Activated naive CD4-positive, alpha-beta T cell treated with anti-CD3 and anti-CD28 coated beads, Interleukin-2, amount 50 U/mL, for 72 hours (primary cell): ENCODE results near the gene CDK18. TPM values are rescaled to one million over a fixed set of nuclear protein-coding genes. Genes with fewer than 3 reads are reported as not detected.

ENCODE experiments used
- ATAC-seq, 2 donors: fragments of 150-1000 bp; cut with Tn5 transposase; 2 replicates each; pipeline ENCODE4 v1.10.0; 2021; ENCODE audit warnings: mild to moderate bottlenecking in 2 of 2, moderate library complexity in 2 of 2
- DNase-seq, 2 donors: peaks; one replicate each; pipeline ENCODE4 v3.0.0; 2021 to 2022; ENCODE audit warnings: low spot score in 2 of 2
- H3K27ac Mint-ChIP-seq, 2 donors: one replicate each; pipeline ENCODE4 v1.8.0; 2022; ENCODE audit warnings: mild to moderate bottlenecking in 2 of 2, mixed read lengths in 2 of 2
- H3K36me3 Mint-ChIP-seq, 2 donors: one replicate each; pipeline ENCODE4 v1.8.0; 2022; ENCODE audit warnings: mixed read lengths in 2 of 2
- H3K9me3 Mint-ChIP-seq, 2 donors: one replicate each; pipeline ENCODE4 v1.8.0; 2022; ENCODE audit warnings: mixed read lengths in 2 of 2
- total RNA-seq, 2 donors: library from RNA; stranded (reverse); gene quantifications; one replicate each; pipeline ENCODE4 v1.2.3, GENCODE V29; 2022

CDK18 gene
- total RNA-seq, 2 donors from 2014 or later: 5.9 to 7.9 TPM

DNA sequence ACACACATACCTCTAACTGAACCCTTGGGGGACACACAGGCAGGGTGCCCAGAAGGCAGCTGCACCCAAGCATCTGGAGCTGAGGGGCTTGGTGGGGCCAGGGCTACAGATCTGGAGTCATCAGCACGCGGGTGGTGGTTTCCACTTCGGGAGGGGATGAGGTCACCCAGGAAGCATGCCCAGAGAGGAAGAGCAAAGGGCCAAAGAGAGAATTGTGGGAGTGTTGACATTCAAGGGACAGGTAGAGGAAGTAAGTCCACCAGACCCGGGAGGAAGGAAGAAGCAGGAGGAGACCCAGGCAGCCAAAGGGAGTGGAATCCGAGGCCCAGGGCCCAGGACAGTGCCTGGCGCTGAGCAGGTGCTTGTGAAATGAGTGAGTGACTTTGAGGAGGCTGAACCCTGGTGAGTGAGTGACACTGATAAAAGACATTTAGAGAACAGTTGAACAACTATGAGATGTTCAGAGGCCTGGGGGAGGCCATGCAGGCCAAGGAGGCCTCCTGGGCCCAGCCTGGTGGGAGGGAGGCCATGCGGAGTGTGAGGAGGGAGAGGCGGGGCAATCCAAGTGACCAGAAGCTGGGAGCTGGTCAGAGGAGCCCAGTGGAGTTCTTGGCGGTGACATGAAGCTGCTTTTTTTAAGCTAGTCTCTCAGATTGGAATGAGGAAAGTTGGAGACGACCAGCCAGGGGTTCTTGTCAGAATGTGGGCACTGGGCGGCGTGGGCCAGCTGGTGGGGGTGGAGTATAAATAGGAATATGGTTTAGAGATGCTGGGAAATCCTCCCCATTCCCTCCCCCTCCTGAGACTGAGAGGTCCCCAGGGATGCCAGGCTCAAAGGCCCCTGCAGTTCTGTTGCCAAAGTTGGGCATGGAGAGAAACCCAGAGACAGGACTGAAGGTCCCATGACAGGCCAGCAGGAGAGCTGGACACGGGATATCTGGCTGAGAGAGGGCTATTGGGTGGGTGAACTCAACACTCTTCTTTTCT lies 7.9 kb downstream of the CDK18 start:
- Mint-ChIP-seq H3K9me3 (no peaks in the 10 kb centered on the region), H3K36me3 (no peaks in the 10 kb centered on the region), H3K27ac (peak overlapping the region in 1 of 2 donors; percentile 15)
- ATAC-seq (no peak), DNase-seq (no peak)

DNA sequence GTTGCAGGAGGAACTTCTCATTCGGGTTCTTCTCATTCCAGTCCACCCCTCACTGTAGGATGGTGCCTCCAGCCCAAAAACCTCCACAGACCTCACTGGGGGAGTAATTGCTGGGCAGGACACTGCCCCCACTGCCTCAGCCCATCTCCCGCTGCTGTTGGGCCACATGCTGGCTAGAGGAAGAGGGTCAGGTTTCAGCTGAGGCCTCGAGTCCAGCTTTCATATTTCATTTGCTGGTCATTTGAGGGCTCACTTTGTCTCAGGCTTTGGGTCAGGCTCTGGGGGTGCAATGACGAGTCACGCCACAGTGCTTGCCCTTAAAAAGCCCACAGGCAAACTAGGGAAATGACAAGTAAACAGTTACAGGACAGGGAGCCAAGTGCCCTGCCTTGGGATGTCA lies 9.3 kb downstream of the CDK18 start:
- no peaks in the 10 kb centered on the region for H3K9me3 Mint-ChIP-seq
- ATAC-seq (no peak), DNase-seq (no peak)
- peak overlapping the region in 1 of 2 donors; percentile 47 for H3K27ac Mint-ChIP-seq
- no peaks in the 10 kb centered on the region for H3K36me3 Mint-ChIP-seq

DNA sequence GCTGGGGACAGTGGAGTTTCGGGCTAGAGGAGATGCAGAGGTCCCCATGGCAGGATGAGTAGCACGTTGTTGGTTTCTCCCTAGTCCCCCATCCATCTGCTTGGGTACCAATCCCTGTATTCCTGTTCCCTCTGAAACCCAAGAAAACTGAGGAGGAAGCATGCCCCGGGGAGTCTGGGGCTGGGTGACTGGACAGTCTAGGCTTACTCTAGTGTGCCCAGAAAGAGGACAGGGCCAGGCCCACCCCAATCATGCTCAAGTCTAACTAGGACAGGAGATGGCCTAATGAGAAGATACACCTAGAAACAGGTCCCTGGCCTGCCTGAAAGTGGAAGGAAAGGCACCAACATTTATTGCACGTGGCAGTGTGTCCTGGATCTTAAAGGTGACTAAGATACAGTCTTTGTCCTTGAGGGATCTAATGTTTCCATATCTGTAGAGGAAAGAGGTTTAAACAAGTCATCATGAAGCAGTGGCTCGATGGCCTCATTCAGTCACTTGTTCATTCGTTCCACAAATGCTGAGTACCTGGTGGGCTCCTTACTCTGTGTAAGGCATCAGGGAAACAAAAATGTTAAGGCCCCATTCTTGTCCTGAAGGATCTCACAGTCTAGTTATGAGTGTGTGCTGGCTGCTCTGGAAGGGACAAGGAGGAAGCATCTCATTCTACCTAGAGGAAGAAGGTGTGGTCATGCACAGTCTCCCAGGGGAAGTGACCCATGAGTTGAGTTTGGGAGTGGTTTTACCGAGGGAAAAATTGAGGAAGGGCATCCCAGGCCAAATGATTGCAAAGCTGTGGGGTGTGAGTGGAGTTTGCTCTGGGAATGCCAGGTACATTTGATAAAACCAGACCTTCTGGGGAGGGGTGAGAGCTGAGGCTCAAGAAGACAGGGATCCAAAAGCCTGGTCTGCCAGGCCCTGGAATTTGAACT lies 10.0 kb downstream of the CDK18 start:
- DNase-seq: no peak
- H3K27ac Mint-ChIP-seq: peak overlapping the region in 1 of 2 donors; percentile 47
- ATAC-seq: peak; percentile 44 to 54
- no peaks in the 10 kb centered on the region for H3K9me3 Mint-ChIP-seq
- no peaks in the 10 kb centered on the region for H3K36me3 Mint-ChIP-seq

DNA sequence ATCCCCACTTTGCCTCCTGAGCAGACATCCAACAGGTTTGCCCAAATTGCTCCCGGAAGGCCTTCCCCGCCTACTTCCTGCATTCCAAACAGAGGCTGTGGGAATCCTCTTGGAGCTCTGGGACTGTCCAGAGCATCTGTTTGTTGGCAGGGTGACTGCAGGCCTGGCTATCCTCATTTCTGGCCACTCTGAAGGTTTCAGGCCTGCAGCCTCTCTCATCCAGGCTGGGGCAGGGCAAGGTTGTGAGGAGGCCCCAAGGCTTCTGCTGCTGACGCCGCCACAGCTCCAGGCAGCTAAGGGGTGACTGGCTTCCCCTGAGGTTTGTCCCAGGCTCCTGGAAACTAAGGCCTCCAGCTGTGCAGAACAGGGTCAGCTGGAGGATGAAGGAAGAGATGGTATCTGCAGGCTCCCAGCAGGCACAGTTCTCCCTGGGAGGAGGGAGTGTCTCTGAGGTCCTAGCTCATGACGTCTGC lies 11.3 kb downstream of the CDK18 start:
- Mint-ChIP-seq H3K27ac (no peak overlapping the region), H3K36me3 (no peaks in the 10 kb centered on the region), H3K9me3 (no peaks in the 10 kb centered on the region)
- ATAC-seq: no peak
- no peak for DNase-seq

DNA sequence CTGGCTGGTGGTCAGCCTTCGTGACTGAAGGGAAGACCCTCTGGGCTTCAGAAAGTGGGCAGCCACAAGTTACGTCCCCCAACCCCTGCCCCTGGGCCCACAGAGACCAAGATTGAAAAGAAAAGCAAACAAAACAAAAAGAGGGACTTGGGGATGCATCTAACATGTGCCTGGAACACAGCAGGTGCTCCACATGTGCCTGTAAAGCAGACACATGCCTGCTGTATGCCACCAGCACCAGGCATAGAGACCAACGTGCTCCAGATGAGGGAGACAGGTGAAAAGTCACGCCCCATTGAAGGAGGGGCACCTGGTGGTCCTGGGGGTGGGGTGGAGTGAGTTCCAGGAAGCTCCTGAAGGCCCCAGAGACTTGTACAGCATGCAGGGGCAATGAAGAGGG lies 11.9 kb downstream of the CDK18 start:
- H3K36me3 Mint-ChIP-seq: no peaks in the 10 kb centered on the region
- ATAC-seq: no peak
- no peaks in the 10 kb centered on the region for H3K9me3 Mint-ChIP-seq
- no peak for DNase-seq
- no peak overlapping the region for H3K27ac Mint-ChIP-seq

DNA sequence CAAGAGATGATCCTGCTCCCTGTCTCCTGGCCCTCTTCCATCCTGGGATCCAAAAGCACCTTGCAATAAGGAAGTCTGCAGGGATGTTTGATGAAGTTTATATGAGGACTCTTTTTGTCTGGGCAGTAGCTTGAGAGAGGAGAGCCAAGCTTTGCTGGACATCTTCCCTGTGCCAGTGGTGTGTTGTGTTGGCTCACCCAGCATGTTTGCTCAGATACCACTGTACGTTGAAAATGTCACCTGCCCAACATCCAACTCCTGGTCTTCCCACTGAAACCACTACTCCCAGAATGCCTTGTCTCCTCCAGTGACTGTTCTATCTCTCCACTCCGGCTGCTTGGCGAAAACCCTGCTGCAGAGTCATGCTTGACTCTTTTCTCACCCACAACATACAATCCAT lies 12.8 kb downstream of the CDK18 start:
- DNase-seq: no peak
- no peak overlapping the region for H3K27ac Mint-ChIP-seq

DNA sequence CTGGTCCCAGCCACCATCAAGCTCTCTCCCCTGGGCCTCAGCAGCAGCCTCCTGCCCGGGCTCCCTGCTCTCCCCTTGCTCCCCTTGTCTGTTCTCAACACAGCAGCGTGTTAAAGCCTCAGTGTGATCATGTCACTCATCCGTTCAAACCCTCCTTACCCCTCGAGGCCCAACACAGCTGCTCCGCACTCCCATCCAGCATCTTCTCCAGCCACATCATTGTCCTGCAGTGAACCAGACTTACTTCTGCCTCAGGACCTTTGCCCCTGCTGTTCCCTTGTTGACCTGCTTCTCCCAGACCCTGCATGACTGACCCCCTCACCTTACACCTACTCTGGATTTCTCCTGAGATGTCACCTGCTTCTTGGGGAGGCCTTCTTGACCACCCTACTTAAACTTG lies 13.3 kb downstream of the CDK18 start:
- DNase-seq: no peak
- no peak for ATAC-seq
- H3K36me3 Mint-ChIP-seq: no peaks in the 10 kb centered on the region
- H3K27ac Mint-ChIP-seq: peak overlapping the region in 1 of 2 donors; percentile 21
- H3K9me3 Mint-ChIP-seq: no peaks in the 10 kb centered on the region

More for the DNA sequence above, 12.8 kb downstream of the CDK18 start:
- no peaks in the 10 kb centered on the region for H3K9me3 Mint-ChIP-seq
- no peak for ATAC-seq
- H3K36me3 Mint-ChIP-seq: no peaks in the 10 kb centered on the region

DNA sequence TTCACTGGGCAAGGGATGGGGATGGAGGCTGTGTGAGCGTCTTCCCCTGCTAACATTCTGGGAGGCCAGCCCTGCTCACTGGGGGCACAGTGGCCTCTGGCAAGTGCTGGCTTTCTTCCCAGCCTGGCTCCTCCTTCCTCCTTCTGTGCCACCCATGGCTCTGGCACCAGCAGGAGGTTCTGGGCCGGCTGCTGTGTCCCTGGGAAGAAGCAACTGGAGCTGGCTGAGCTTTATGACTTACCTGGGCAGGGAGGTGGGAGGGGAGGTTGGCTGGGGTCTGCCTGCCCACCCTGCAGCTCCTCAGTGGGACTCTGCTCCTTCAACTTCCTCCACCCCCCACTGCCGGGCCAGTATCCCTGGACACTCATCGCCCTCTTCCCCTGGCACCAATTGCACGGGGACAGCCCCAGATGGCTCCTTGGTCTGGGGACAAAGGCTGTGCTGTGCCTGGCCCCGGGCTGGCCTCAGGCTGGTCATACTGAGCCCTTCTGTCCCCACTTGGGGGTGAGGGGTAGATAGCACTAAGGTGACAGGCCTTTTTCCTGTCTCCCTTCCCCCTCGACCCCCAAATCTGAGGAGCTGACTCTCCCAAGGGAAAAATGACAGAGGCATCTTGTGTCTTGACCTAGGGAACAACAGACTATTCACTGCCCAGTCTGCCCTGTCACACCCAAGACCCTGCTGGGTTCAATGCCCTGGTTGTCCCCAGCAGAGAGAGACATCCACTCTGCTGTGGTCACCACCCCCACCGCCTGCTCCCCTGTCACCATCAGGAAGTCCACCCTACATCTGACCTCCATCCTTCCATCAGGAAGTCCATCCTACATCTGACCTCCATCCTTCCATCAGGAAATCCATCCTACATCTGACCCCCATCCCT lies 14.4 kb downstream of the CDK18 start:
- Mint-ChIP-seq H3K27ac (no peak overlapping the region), H3K36me3 (no peaks in the 10 kb centered on the region), H3K9me3 (no peaks in the 10 kb centered on the region)
- ATAC-seq (no peak), DNase-seq (no peak)

DNA sequence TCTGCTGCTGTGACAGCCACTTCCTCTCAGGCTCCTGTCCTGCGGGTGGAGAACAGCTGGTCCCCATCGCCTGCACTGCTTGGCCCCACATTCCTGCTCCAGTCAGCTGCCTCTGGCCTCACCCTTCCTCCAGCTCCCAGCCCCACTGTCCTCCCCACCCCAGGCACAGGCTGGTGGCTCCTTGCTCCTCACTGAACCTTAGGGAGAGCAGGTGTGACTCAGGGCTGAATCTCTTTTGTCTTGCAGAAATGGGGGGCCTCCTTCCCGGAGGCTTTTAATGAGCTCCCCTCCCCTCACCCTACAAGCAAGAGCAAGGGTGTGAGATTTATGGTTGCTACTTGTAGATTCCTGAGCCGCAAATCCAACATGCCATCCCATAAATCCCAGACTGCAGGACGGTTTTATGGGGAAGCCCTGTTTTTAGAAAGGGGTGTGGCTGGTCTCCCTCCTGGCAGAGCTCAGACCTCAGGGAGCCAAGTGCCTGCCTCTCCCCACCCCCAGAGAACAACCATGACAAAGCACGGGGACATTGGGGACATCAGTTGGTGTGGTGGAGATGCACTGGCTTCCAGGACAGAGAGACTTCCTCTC lies 15.2 kb downstream of the CDK18 start:
- H3K36me3 Mint-ChIP-seq: no peaks in the 10 kb centered on the region
- DNase-seq: no peak
- ATAC-seq: no peak
- no peak overlapping the region for H3K27ac Mint-ChIP-seq
- H3K9me3 Mint-ChIP-seq: no peaks in the 10 kb centered on the region

DNA sequence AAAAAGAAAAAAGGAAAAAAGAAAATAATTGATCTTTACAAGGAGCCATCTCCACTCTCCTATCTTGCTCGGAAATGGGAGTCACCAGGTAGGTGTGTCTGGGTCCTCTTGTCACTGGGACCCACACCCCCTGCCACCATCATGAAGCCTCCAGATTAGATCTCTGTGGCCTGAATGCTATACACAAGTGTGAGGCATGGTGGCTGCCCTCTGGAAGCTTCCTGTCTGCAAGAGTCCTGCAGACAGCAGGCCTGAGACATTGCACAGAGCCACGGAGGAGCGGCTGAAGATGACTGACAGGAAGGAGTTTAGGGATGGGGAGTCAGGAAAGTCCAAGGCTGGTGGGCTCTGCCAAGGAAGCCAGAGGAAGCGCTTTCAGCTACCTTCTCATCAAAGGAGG lies 16.2 kb downstream of the CDK18 start:
- Mint-ChIP-seq H3K9me3 (no peaks in the 10 kb centered on the region), H3K36me3 (no peaks in the 10 kb centered on the region), H3K27ac (no peak overlapping the region)
- no peak for DNase-seq
- no peak for ATAC-seq

DNA sequence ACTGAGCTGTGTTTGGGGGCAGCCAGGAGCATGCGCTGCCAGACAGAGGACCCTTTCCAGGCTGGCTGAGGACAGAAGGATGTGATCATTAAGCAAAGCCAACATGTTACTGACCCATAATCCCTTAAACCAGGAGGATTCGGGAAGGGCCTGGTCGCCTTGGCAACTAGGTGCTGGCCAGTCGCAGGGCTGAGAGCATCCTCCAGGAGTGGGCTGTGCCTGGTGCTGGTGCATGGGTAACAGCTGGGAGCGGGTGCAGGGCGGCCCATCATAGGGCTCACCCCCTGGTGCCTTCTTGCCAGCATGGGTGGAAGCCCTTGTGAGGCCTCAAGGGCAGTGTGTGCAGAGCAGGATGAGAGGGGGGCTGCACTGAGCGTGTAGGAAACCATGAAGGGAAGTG lies 17.2 kb downstream of the CDK18 start:
- Mint-ChIP-seq H3K36me3 (no peaks in the 10 kb centered on the region), H3K9me3 (no peaks in the 10 kb centered on the region), H3K27ac (no peak overlapping the region)
- DNase-seq: no peak
- ATAC-seq: no peak

DNA sequence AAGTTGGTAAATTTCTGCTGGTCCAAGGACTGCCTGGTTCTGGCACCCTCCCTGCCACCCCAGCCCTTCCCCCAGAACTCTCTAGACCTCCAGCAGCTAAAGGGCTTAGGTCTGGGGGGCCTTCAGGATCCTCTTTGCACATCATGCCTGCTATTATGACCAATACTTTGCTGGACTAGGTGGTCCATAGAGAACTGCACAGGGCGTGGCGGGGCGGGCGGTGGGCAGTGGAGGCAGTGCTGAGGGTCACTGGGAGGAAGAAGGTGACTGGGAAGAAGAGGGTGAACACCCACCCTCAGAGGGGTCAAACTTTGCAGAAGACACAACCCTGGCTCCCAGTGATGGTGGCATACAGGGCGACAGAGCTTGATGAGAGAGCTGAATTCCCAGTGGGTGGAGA lies 18.2 kb downstream of the CDK18 start:
- H3K9me3 Mint-ChIP-seq: no peaks in the 10 kb centered on the region
- ATAC-seq (no peak), DNase-seq (no peak)
- no peaks in the 10 kb centered on the region for H3K36me3 Mint-ChIP-seq
- H3K27ac Mint-ChIP-seq: no peak overlapping the region

DNA sequence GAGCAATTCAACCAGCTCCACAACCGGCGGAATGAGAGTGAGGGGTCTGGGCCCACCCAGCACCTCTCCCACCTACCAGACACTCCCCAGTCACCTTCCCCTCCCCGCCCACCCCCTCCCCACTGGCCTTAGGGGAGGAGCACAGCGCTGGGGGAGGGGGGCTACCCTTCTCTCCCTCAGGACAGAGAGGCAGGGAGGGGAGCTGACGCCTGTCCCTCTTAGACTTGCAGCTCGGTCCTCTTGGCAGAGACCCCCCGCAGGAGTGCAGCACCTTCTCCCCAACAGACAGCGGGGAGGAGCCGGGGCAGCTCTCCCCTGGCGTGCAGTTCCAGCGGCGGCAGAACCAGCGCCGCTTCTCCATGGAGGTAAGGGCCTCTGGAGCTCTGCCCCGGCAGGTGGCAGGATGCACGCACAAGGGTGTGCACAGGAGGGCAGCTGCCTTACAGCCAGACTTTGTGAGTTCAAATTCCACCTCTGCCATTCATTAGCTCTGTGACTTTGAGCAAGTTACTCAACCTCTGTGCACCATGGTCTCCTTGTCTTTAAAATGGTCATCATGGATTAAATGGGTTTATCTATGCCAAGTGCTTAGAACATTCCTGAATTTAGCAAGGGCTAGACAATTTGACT lies 18.9 kb downstream of the CDK18 start:
- ATAC-seq (no peak), DNase-seq (no peak)
- H3K27ac Mint-ChIP-seq: no peak overlapping the region
- no peaks in the 10 kb centered on the region for H3K36me3 Mint-ChIP-seq
- no peaks in the 10 kb centered on the region for H3K9me3 Mint-ChIP-seq

DNA sequence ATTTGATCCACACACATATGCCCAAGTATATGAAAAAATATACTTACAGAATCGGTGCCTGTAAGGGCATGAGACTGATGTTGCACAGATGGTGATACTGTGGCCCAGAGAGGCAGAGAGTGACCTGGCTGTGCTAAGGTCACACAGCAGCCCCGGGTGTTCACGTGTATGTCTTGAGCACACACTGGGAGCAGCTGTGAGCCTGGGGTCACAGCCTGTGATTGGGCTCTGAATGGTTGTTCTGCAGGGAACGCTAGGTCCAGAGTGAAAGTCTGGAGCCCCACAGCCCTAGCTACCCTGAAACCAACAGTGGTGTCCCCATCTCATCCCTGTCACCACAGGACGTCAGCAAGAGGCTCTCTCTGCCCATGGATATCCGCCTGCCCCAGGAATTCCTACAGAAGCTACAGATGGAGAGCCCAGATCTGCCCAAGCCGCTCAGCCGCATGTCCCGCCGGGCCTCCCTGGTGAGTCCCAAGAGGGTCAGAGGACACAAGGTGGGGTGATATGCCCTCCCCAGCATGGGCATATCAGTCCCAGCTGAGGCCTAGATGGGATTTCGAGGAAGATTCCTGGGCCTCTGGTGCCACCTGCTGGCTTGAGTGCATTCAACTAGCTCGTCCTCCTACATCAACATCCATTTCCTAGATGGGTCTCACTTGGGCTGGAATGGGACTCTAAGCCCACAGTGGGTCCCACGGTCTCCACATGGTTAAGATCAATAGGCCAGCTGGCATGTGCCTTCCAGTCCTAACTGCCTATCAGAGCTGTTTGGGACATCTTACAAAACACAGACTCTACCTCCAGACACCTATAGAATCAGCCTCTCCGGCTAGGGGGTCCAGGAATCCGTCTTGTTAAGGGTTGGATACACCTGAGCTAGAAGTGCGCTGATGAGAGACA lies 19.7 kb downstream of the CDK18 start:
- DNase-seq (peak in 1 of 2 donors; percentile 73), ATAC-seq (peak; percentile 57 to 61)
- H3K27ac Mint-ChIP-seq: peak overlapping the region in 1 of 2 donors; percentile 28
- no peaks in the 10 kb centered on the region for H3K9me3 Mint-ChIP-seq
- no peaks in the 10 kb centered on the region for H3K36me3 Mint-ChIP-seq

DNA sequence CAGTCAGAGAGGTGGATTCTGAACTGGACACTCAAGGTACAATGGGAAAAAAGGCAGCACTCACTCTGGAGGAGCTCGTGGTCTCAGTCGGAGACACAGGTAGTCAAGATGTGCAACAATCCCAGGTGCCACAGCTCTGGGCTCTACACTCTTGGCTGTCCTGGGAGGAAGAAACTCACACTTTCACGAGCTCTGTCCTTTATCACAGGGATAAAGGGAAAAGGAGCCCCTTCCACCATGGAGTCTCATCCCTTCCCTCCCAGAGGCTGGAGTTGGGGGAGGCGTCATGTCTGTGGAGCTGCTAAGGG lies 20.3 kb downstream of the CDK18 start:
- ATAC-seq (no peak), DNase-seq (no peak)
- H3K36me3 Mint-ChIP-seq: no peaks in the 10 kb centered on the region
- H3K27ac Mint-ChIP-seq: peak overlapping the region in 1 of 2 donors; percentile 28
- H3K9me3 Mint-ChIP-seq: no peaks in the 10 kb centered on the region
